ENCODE measurements around the gene NECTIN2.

DNA sequence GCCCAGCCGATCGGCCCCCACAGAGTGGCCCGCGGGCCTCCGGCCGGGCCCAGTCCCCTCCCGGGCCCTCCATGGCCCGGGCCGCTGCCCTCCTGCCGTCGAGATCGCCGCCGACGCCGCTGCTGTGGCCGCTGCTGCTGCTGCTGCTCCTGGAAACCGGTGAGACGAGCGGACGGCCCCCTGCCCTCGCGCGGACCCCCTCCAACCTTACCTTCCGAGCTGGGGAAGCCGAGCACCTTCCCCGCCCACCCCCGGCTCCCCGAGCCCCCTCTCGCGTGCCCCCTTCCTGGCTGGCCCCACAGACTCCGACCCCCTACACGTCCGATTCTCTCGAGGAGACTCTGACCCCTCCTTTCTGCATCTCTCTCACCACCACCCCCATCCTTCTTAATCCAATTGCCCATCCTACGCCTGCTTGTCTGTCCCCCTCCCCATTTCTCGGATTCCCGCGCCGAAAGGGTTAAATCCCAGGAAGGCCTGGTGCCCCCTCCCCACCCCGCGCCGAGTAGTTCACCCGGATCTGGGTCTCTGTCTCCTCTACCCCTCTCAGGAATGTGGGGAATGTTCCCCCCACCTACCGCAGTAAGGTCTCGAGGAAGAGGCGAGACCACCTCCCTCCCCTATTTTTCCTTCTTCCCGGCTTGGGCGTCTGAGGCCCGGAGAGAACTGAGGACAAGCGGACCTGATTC lies 502 bp downstream of the NECTIN2 start:
- TF ChIP-seq CTCF (IDR thresholded peaks at IDR 0.05) (no peak), POLR2A (IDR thresholded peaks at IDR 0.05) (no peak), POLR2AphosphoS5 (IDR thresholded peaks at IDR 0.05) (no peak), EP300 (IDR thresholded peaks at IDR 0.05) (no peak)
